Stimulated activated CD4-positive, alpha-beta T cell treated with anti-CD3 and anti-CD28 coated beads, Interleukin-4, amount 100 ng/mL, for 4 hours (primary cell): ENCODE results near the gene RNASE7.

ENCODE experiments used
- DNase-seq, 2 experiments: peaks; one replicate each; pipeline ENCODE4 v3.0.0-alpha.2; 2020

The RNASE7 gene

GRCh38 chr14:21043974-21044618 is 1.9 kb downstream of the RNASE7 start:
- DNase-seq = no peak

GRCh38 chr14:21047378-21047781 is 5.2 kb downstream of the RNASE7 start:
- no peak for DNase-seq

- DNase-seq = no peak
Observed at GRCh38 chr14:21048638-21049037, 6.5 kb downstream of the RNASE7 start.

DNA sequence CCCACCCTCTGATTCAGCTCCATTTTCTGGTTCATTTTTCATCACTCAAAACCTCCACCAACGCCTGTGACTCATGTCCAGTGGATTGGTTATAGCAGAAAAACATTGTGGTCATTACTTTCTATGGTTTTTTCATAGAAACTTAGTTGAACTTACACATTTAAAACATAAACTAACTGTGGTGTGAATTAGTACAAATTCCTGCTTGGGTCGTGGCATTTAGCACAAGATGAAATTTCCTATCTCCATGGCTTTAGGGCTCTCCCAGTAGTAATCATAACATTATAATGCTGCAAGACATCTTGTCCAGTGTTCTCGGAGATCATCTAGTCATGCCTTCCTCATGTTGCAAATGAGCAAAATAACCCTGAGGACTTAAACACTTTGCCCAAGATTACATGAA is 7.1 kb downstream of the RNASE7 start:
- no peak for DNase-seq

- no peak for DNase-seq
Observed at GRCh38 chr14:21050597-21050996, 8.4 kb downstream of the RNASE7 start.

DNA sequence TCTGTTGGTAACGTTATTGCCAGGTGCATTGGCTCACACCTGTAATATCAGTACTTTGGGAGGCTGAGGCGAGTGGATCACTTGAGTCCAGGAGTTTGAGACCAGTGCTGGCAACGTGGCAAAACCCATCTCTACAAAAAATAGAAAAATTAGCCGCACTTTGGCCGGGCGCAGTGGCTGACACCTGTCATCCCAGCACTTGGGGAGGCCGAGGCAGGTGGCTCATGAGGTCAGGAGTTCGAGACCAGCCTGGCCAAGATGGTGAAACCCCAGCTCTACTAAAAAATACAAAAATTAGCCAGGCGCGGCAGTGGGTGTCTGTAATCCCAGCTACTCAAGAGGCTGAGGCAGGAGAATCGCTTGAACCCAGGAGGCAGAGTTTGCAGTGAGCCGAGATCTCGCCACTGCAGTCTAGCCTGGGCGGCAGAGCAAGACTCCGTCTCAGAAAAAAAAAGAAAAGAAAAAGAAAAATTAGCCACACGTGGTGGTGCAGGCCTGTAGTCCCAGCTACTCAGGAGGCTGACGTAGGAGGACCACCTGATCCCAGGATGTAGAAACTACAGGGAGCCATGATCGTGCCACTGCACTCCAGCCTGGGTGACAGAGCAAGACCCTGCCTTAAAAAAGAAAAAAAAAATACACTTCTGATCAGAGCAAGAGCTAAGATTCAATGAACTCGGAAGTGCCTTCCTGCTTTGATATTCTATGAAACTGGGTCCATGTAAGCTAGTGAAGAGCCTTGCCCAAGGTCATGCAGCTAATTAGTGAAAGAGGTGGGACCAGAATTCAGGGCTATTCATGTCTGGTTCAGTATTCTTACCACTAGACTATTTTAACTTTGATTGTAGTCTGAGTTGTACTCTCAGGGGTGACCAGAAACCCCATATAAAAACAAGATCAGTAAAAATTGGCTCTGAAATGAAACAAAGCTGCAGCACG is 11.3 kb downstream of the RNASE7 start:
- DNase-seq = no peak

- DNase-seq = no peak
Observed at GRCh38 chr14:21054123-21054767, 12.1 kb downstream of the RNASE7 start.

DNA sequence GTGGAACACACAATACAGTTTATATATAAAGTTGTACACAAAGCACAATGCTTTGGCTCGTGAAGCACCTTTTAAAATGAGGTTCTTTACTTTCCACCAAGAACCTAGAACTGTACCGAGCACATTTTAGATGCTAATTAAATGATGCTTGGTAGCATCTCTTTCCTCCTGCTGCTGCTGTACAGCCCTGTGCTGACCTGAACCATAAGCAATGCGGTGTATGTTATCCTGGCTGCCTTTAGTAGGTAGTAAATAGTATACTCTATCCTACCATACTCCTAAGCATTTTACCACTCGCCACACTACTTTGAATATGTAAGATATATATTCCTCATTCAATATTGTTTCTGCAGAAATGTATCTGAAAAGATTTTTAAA is 12.6 kb downstream of the RNASE7 start:
- no peak for DNase-seq

DNA sequence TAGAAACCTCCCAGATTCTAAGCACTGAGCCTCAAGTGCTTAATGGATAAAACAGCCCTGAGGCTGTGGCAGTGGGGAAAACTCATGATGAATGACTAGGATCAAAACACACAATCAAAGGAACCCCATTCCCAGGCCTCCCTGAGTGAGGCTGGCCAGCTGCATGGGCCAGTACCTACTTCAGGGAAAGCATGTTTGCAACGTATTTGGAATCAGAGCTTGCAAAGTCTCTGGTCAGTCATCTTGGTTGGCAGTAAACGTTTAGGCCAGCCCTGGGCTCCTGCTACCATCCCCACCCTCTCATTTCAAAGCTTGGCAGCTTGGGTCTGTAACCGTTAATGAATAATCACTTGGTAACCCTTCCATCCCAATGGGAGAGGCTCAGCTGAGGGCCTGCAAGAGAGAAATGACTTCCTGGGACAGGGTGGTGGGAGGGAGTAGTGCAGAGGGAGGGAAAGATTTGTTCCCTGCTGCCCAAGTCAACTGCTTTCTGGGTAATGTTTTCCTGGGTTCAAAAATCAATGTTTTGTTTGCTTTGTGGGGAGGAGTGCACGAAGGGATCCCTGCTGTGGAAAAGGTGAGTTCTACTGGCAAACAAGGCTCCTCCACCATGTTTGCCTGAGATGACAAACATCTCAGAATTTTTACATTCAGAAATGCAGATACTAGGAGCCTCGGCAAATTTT is 13.4 kb downstream of the RNASE7 start:
- no peak for DNase-seq

- DNase-seq = no peak
Observed at GRCh38 chr14:21056520-21057163, 14.5 kb downstream of the RNASE7 start.

DNA sequence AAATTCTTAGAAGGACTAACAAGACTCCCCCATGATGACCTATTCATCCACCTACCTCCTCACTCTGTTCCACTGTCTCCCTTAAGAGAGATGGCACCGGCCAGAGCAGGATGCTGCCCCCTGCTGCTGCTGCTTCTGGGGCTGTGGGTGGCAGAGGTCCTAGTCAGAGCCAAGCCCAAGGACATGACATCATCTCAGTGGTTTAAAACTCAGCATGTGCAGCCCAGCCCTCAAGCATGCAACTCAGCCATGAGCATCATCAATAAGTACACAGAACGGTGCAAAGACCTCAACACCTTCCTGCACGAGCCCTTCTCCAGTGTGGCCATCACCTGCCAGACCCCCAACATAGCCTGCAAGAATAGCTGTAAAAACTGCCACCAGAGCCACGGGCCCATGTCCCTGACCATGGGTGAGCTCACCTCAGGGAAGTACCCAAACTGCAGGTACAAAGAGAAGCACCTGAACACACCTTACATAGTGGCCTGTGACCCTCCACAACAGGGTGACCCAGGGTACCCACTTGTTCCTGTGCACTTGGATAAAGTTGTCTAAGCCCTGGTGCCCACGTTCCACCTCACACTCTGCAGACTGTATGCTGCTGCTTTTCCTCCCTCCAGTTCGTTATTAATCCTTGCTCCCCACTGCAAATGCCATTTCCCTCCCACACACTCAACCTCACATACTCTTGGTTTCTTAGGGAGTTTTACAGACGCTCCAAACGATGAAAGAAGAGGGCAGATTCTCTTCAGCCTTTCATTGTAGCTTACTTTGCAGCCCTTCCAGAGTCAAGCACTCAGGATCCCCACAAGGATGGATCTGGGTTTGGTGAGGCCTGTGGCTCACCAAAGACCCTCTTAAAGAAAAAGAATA is 15.9 kb downstream of the RNASE7 start, which contains the start of gene RNASE8:
Gene RNASE8 (plus strand): TSS at position 20 of the 873 bp plus-strand sequence. CDS start 71 bp downstream, at position 91.
- DNase-seq = no peak

DNA sequence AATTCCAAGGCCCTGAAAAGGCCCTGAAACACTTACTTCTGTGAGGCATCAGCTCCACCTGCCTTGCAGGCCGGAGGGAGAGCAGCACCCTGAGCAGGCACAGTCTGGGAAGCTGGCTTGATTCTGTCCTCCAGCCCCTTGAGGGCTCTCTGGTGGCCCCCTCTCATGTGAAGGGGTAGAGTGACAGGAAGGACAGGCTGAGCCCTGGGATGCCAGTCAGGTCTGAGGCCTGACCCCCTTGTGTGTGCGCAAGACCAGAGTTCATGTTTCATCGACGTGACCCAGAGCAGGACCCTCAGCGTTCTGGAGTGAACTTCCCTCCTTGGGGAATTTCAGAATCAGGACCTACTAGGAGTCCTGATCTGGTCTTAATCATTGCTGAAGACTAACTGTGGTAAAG is 16.7 kb downstream of the RNASE7 start:
- no peak for DNase-seq

DNA sequence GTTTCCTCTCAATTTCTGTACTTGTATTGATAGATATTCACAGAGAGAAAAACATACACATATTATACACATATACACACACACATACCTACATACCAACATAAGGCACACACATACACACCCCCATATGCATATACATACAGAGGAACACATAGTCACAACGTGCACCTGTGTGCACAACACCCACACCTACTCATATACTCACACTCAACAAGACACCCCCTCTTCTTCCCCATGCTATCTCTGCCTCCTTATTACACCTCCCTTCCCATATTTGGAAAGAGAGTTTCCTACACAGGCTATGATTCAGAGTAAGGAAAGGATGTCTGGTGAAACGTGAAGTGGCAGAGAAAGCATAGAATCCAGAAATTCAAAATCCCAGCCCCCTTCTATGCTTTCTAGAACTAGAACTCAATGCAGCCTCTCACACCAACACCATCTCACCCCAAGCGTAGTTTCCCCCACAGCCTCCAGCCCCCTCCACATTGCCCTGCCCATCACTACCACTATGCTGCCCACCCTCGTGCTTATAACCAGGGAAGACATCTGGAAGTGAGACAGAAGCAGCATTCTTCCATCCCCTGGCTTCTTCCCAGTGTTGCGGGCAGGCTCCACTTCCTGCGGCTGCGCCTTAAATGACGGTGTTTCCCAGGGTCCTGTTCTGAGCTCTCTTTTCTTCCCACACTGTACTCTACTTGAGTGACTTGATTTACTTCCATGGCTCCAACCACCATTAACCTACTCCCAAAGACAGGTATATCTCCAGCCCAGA is 17.9 kb downstream of the RNASE7 start:
- DNase-seq = no peak

- no peak for DNase-seq
Observed at GRCh38 chr14:21060614-21061346, 18.6 kb downstream of the RNASE7 start.

DNA sequence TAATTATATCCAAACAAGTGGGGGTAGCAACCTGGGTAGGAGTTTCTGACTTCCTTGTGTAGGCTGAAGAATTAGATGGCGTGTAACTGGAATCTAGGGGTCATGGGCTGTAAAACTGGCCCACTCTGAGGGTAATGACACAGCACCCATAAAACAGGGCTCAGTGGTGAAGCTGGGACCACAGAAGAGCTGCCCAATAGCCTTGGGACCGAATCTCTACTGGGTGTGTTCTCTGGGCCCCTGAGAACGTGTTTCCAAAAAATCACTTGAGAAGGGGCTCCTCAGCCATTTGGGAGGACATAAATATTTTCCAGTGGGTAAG is 19.1 kb downstream of the RNASE7 start:
- DNase-seq = no peak

DNA sequence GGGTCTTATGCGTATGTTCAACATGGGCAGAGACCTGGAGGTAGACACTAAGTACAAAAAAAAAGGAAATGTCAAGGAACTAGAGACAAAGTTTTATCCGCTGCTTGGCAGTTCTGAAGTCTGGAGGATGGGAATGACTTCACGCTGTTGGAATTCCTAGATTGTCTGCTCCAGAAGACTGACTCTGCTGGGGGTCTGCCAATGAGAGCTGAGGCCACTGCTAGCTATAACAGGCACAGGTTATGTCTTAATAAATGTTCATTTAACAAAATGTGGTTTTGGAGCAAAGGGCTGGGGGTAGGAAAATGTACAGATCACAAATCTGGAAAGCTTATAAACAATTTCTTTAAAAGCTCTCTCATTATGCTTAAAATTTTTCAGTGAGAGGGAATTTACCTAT is 21.3 kb downstream of the RNASE7 start:
- no peak for DNase-seq

GRCh38 chr14:21066882-21067502 is 24.8 kb downstream of the RNASE7 start:
- no peak for DNase-seq

DNA sequence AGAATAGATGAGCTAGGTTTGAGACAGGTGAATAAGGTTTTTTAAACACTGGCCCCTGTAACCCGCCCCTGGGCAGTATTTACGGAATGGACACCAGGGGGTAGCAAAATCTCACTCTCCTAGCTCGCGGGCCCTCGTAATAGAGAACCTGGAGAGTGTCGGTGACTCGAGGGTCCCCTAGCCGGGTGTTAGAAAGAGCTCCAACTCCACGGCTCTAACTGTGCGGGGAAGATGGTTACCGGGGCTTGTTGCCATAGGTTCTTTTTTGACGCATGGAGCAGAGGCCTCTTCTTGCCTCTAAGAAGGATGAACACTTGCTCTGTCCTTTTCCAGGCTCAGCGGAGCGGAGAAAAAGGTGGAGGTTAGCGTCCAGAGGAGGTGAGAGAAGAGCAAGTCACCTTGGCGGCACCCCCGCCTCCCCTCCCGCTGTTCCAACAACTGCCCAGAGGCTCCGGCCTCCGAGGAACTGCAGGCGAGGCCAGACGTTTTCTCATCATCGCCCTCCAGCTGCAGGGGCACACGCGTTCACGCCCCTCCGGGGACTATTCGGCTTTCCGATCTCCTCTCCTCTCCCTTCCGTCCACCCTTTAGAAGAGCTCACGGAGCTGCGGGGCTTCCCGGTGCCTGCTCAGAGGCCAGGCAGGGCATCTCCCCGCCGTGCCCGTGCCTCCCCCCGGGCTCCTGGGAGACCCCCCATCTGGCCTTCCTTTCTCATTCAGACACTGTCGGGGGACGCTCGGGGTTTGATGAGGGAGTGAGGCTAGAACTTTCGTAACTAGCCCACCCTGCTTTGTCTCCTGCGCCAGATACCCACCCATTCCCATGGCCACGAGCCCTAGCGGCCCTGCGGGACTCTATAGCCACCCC is 26.6 kb downstream of the RNASE7 start:
- peak in 1 of 2 experiments; percentile 41 for DNase-seq
